Measurements from ENCODE around the gene RAPGEF6.

RAPGEF6 gene

GRCh38 chr5:131536211-131536826, 98.7 kb downstream of the RAPGEF6 start (continued):
- no peak for TF ChIP-seq ZNF132 (tag by site-specific recombination; IDR thresholded peaks at IDR 0.05; ENCODE audit: borderline replicate concordance)
- no peak for TF ChIP-seq ZNF521 (tag by site-specific recombination; IDR thresholded peaks at IDR 0.05)
- no peak for TF ChIP-seq TCF7L2 (IDR thresholded peaks at IDR 0.05; ENCODE audit: borderline replicate concordance, low read depth, low read length)
- peak; percentile 67; the same call in 1 of the 2 replicates for TF ChIP-seq ZNF2 (tag by site-specific recombination; IDR thresholded peaks at IDR 0.05)
- no peak for TF ChIP-seq ZNF18 (tag by site-specific recombination; IDR thresholded peaks at IDR 0.05)
- TF ChIP-seq ZNF121 (tag by site-specific recombination; IDR thresholded peaks at IDR 0.05) = no peak
- TF ChIP-seq ZNF266 (tag by site-specific recombination; IDR thresholded peaks at IDR 0.05; ENCODE audit: low read depth) = no peak
- no peak; the same call in none of the 2 replicates for TF ChIP-seq ZNF501 (tag by site-specific recombination; IDR thresholded peaks at IDR 0.05)

- peaks cover 43% of the 10 kb centered on the region for H3K4me1 ChIP-seq (ENCODE audit: control insufficient read depth, insufficient read depth, low read length)
- ChIA-PET POLR2A (no interaction called here), CTCF (interaction anchor here (0.6 to 1.6 kb wide), 4 partner anchors 11 to 475 kb away, joined by 3 to 4 read pairs (median 4); no protein-coding TSS in a partner anchor)
- no peak overlapping the region for H3K4me3 ChIP-seq (ENCODE audit: low read depth, low read length)
- H3K36me3 ChIP-seq (ENCODE audit: control insufficient read depth in 2 of 2, insufficient read depth in 1 of 2, low read length in 2 of 2) = no peaks in the 10 kb centered on the region
- H3K27ac ChIP-seq (ENCODE audit: extremely low read depth, low read depth, low read length) = no peak overlapping the region
- H3K9me3 ChIP-seq (ENCODE audit: control insufficient read depth, insufficient read depth, low read depth, low read length) = no peaks in the 10 kb centered on the region
- TF ChIP-seq, protein P1, sequence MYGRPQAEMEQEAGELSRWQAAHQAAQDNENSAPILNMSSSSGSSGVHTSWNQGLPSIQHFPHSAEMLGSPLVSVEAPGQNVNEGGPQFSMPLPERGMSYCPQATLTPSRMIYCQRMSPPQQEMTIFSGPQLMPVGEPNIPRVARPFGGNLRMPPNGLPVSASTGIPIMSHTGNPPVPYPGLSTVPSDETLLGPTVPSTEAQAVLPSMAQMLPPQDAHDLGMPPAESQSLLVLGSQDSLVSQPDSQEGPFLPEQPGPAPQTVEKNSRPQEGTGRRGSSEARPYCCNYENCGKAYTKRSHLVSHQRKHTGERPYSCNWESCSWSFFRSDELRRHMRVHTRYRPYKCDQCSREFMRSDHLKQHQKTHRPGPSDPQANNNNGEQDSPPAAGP (tag by site-specific recombination; IDR thresholded peaks at IDR 0.05) = no peak
- TF ChIP-seq ZNF335 (tag by site-specific recombination; conservative IDR thresholded peaks at IDR 0.05) (peak; percentile 28; the same call in 1 of the 2 replicates), HOXC10 (CRISPR knock-in tag; IDR thresholded peaks at IDR 0.05) (no peak), ZNF19 (tag by site-specific recombination; IDR thresholded peaks at IDR 0.05; ENCODE audit: low read depth) (no peak), ZSCAN5A (tag by site-specific recombination; IDR thresholded peaks at IDR 0.05) (no peak), ZNF423 (tag by site-specific recombination; IDR thresholded peaks at IDR 0.05) (no peak), GLI2 (tag by site-specific recombination; IDR thresholded peaks at IDR 0.05; ENCODE audit: borderline replicate concordance, low read depth) (no peak), ZNF610 (tag by site-specific recombination; IDR thresholded peaks at IDR 0.05; ENCODE audit: borderline replicate concordance) (no peak), ZNF366 (tag by site-specific recombination; conservative IDR thresholded peaks at IDR 0.05) (peak; percentile 31; the same call in 1 of the 2 replicates), ZSCAN18 (tag by site-specific recombination; IDR thresholded peaks at IDR 0.05) (no peak), ZBTB6 (tag by site-specific recombination; IDR thresholded peaks at IDR 0.05) (no peak), ZNF76 (tag by site-specific recombination; IDR thresholded peaks at IDR 0.05; ENCODE audit: borderline replicate concordance, low read depth) (no peak)
- TF ChIP-seq, protein P2, sequence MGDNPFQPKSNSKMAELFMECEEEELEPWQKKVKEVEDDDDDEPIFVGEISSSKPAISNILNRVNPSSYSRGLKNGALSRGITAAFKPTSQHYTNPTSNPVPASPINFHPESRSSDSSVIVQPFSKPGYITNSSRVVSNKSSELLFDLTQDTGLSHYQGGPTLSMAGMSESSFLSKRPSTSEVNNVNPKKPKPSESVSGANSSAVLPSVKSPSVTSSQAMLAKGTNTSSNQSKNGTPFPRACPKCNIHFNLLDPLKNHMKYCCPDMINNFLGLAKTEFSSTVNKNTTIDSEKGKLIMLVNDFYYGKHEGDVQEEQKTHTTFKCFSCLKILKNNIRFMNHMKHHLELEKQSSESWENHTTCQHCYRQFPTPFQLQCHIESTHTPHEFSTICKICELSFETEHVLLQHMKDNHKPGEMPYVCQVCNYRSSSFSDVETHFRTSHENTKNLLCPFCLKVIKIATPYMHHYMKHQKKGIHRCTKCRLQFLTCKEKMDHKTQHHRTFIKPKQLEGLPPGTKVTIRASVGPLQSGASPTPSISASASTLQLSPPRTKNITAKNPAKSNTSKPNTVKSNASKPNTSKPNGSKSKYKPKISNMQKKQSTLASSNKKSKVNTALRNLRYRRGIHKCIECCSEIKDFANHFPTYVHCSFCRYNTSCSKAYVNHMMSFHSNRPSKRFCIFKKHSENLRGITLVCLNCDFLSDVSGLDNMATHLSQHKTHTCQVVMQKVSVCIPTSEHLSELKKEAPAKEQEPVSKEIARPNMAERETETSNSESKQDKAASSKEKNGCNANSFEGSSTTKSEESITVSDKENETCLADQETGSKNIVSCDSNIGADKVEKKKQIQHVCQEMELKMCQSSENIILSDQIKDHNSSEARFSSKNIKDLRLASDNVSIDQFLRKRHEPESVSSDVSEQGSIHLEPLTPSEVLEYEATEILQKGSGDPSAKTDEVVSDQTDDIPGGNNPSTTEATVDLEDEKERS (tag by site-specific recombination; IDR thresholded peaks at IDR 0.05) = no peak
- TF ChIP-seq, protein P3, sequence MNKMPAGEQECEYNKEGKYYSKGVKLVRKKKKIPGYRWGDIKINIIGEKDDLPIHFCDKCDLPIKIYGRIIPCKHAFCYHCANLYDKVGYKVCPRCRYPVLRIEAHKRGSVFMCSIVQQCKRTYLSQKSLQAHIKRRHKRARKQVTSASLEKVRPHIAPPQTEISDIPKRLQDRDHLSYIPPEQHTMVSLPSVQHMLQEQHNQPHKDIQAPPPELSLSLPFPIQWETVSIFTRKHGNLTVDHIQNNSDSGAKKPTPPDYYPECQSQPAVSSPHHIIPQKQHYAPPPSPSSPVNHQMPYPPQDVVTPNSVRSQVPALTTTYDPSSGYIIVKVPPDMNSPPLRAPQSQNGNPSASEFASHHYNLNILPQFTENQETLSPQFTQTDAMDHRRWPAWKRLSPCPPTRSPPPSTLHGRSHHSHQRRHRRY (tag by site-specific recombination; IDR thresholded peaks at IDR 0.05) = no peak
- TF ChIP-seq, protein P4, sequence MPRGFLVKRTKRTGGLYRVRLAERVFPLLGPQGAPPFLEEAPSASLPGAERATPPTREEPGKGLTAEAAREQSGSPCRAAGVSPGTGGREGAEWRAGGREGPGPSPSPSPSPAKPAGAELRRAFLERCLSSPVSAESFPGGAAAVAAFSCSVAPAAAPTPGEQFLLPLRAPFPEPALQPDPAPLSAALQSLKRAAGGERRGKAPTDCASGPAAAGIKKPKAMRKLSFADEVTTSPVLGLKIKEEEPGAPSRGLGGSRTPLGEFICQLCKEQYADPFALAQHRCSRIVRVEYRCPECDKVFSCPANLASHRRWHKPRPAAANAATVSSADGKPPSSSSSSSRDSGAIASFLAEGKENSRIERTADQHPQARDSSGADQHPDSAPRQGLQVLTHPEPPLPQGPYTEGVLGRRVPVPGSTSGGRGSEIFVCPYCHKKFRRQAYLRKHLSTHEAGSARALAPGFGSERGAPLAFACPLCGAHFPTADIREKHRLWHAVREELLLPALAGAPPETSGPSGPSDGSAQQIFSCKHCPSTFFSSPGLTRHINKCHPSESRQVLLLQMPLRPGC (tag by site-specific recombination; IDR thresholded peaks at IDR 0.05) = no peak
These were observed 100.1 kb downstream of the RAPGEF6 start for GRCh38 chr5:131534974-131535373.

Data from HEK293 (cell line).